GM11168 (cell line): ENCODE results near the gene GJA3.
"Not testable (repeated sequence)": the region's sequence is repeated elsewhere in the genome, so short reads cannot be mapped to it uniquely, and the experiment has no call there.

Experiments used
- in situ Hi-C: fragments of 300-500 bp; cut with MboI; formaldehyde crosslinking; loops from one replicate; pipeline ENCODE4 v1.12.0; 2022; ENCODE audit warnings: low sequenced_read_pairs; ENCODE audit not compliant: unreplicated experiment

GJA3 gene

GRCh38 chr13:20157151-20157796, 3.6 kb downstream of the GJA3 start:
- in situ Hi-C loops = no loop called here

- in situ Hi-C loops = no loop called here
Observed at GRCh38 chr13:20156702-20157101, 4.2 kb downstream of the GJA3 start.

DNA sequence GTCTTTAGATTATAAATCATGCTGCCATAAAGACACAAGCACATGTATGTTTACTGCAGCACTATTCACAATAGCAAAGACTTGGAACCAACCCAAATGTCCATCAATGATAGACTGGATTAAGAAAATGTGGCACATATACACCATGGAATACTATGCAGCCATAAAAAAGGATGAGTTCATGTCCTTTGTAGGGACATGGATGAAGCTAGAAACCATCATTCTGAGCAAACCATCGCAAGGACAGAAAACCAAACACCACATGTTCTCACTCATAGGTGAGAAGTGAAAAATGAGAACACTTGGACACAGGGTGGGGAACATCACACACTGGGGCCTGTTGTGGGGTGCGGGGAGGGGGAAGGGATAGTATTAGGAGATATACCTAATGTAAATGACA, 7.6 kb downstream of the GJA3 start:
- in situ Hi-C loops = not testable (repeated sequence)

GRCh38 chr13:20151612-20152011, 9.2 kb downstream of the GJA3 start:
- in situ Hi-C loops = no loop called here

DNA sequence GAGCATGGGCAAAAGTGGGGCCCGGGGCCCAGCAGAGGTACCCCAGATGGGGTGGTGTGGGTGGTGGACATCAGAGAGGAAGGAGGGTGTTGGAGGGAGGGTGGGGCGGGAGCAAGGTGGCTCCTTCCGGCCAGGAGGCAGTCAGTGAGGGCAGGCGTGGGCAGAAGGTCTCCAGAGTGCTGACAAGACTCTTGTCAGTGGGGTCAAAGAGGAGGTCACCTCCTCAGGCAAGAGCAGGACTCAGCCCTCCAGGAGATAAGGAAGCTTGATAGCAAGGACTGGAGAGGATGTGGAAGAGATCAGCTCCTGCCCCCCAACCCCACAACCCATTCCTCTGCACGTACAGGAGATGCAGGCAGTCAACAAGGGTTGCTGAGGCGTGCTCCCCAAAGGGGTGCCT, 9.8 kb downstream of the GJA3 start:
- in situ Hi-C loops = no loop called here

DNA sequence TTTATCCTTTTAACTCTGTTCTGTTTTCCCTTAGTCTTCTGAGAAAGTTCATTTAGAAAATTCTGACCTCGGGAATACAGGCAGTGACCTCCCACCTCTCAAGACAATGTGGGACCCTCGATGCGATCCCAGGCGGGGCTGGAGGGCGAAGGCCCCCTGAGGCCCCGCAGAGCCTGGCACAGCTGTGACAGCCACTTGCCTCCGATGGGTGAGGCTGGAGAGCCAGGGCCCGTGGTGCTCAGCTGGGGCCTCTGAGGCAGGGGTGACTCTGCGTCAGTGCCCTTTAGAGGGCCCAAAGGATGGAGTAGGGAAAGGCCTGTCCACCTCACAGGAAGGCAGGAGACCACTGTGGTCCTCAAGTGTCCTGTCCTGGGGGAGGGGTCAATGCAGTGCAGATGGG, 10.3 kb downstream of the GJA3 start:
- in situ Hi-C loops = no loop called here

DNA sequence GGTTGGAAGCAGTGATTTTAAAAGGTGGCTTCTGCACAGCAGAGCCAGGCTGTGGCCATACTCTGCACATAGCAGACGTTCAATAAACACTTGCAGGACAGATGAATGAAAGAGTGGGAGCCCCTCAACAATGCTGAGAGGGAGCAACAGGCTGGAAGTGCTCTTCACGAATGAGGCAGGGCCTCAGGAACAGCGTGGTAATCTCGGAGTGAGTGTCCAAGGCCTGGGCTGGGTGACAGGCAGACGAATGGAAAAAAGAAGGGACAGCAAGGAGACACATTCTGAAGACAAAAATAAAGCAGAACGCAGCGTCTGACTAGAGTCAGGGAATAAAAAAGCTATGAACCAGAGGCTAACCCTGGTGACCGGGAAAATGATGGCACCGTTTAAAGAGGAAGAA, 11.1 kb downstream of the GJA3 start:
- in situ Hi-C loops = no loop called here

GRCh38 chr13:20148501-20149183, 12.2 kb downstream of the GJA3 start:
- in situ Hi-C loops = no loop called here

DNA sequence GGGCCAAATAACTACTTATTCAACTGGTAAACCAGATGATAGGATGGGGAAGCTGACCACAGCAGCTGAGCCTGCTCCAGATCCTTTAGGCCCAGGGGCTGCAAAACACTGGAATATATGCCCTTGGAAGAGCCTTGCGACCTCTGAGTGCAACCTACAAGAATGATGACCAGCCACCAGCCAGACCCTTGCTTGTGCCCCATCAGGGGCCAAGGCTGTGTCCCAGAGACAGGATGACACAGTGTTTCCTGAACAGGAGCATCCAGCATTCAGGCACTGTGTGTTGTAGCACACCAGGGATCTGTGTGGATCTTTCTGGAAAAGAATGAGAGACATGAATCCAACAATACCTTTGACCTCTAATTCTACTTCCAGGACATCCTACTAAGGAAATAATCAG, 14.5 kb downstream of the GJA3 start:
- in situ Hi-C loops = no loop called here

- in situ Hi-C loops = no loop called here
Observed at GRCh38 chr13:20145521-20145920, 15.3 kb downstream of the GJA3 start.

GRCh38 chr13:20144141-20144850, 16.6 kb downstream of the GJA3 start:
- in situ Hi-C loops = no loop called here

DNA sequence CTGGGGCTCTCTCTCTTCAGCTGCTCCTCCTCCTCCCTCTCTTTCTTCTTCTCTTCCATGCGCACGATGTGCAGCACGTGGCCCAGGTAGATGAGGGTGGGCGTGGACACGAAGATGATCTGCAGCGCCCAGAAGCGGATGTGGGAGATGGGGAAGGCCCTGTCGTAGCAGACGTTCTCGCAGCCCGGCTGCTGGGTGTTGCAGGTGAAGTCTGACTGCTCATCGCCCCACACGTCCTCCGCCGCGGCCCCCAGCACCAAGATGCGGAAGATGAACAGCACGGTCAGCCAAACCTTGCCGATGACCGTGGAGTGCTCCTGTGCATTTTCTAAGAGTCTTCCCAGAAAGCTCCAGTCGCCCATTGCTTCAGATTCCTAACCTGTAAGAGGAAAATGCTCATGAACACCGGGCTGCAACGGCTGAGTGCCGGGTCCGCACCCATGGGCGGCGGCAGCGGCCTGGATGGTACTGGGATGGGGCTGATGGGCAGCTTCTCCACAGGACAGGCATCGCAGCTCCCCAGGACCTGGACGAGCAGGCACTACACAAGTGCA, 17.8 kb downstream of the GJA3 start:
- in situ Hi-C loops = no loop called here

- in situ Hi-C loops = no loop called here
Observed at GRCh38 chr13:20142023-20142926, 18.6 kb downstream of the GJA3 start.

DNA sequence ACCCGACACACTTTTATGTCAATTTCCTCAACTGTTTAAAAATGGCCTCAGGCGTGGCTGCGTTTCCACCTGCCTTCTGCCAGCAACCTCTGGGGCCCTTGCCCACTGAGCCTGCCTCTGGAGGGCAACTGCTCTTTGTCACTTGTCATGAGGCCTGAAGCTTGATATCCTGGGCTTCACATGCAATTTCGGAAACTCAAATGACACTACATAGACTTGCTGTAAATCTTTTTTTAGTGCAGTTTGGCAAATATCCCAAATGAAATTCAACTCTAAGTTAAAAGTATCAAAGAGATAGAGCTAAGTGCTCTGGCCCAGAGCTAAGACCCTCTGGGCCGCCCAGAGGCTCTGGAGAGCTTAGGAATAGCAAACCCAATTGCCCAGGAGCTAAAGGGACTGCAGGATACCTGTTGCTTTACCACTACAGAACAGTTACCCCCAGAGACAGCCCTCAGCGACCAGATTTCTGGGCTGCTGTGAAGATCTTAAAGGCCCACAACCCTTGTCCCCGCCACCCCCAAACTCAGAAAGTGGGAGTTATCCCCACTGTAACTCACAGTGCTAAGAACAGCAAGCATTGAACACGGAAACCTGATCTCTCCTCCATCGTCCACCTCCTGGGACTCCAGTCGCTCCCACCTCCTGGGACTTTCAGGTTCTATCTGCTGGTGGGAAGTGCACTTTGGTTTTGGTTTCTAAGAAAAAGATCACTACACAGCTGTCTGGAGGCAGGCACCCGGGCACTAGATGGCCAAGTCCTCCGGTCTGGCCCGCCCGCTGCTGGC, 19.4 kb downstream of the GJA3 start:
- in situ Hi-C loops = no loop called here

DNA sequence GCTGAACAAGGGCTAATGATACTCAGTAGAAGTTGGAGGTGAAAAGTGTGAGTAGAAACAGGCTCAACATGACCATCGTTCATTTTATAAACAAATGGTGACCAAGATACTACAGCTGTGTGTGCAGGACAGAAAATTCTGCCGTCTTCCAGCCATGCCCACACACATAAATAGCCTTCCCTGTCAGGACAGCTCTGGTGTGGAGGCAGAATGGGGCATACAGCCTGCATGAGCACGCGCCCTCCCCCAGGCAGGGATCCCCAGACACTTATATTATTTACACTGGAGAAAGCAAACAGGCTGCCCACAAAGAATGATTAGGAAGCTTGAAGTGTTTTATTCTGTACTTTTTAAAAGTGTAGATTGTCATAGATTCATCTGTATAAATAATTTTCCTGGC, 20.4 kb downstream of the GJA3 start:
- in situ Hi-C loops = no loop called here

- in situ Hi-C loops = no loop called here
Observed at GRCh38 chr13:20137875-20138274, 23.0 kb downstream of the GJA3 start.

GRCh38 chr13:20136781-20137703, 23.8 kb downstream of the GJA3 start:
- in situ Hi-C loops = no loop called here

DNA sequence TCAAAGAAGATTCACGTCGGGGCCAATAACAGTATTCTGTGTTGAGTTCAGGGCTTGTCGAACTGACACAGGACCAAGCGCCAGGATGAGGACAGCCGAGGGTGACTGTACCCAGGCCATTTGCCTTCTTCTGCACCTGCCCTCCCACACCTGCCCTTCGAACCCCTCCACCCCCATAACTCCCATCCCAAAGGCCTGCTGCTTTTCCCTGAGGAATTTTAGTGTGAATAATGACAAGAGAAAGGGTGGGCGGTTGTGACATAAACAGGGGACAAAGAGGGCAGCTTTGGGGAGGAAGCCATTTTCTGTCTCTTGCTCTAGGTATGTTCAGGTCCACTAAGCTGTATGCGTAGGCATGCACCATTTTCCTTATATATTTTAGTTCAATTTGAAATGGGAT, 26.1 kb downstream of the GJA3 start:
- in situ Hi-C loops = no loop called here
